B cell (primary cell): ENCODE results near the gene KLHL1.

Experiments used
- EZH2 ChIP-seq: IDR thresholded peaks from 2 replicates; pipeline ENCODE4 v1.6.1; 2012; ENCODE audit warnings: borderline replicate concordance, low read depth, mild to moderate bottlenecking, moderate library complexity, low read length; ENCODE audit not compliant: insufficient read depth, poor library complexity, severe bottlenecking
- TF ChIP-seq, protein P1 (sequence below): fragments of 200-600 bp; IDR thresholded peaks from one replicate; pipeline ENCODE4 v1.8.0; 2022; ENCODE audit warnings: antibody characterized with exemption, mild to moderate bottlenecking

DNA sequence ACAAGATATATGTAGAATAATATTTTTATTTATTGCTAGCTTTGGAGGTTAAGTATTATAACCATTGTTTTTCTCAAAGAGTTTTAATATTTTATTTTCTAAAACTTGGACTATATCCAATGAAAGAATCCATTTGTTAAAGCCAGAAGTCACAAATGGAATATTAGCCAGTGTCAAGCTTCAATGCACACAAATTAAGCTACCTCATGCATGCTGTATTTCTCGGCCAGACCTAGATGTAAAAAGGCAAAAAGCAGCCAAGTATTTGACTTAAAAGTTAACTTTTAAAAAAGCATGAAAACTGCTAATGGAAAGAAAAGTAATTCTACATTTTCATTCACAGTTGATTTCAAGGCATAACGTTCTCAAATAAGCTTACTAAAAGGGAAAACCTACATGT, 160.7 kb downstream of the KLHL1 start:
- TF ChIP-seq, protein P1, sequence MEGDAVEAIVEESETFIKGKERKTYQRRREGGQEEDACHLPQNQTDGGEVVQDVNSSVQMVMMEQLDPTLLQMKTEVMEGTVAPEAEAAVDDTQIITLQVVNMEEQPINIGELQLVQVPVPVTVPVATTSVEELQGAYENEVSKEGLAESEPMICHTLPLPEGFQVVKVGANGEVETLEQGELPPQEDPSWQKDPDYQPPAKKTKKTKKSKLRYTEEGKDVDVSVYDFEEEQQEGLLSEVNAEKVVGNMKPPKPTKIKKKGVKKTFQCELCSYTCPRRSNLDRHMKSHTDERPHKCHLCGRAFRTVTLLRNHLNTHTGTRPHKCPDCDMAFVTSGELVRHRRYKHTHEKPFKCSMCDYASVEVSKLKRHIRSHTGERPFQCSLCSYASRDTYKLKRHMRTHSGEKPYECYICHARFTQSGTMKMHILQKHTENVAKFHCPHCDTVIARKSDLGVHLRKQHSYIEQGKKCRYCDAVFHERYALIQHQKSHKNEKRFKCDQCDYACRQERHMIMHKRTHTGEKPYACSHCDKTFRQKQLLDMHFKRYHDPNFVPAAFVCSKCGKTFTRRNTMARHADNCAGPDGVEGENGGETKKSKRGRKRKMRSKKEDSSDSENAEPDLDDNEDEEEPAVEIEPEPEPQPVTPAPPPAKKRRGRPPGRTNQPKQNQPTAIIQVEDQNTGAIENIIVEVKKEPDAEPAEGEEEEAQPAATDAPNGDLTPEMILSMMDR, result no peak
- no peak for TF ChIP-seq EZH2
